MM.1S (cell line): ENCODE measurements around the gene WIPI1.
"Not testable (repeated sequence)": the region's sequence is repeated elsewhere in the genome, so short reads cannot be mapped to it uniquely, and the experiment has no call there.

ENCODE experiments used
- DNase-seq: peaks from one replicate; pipeline ENCODE4 v3.0.0-alpha.2; 2015
- H2AFZ ChIP-seq: fragments of 300-600 bp; sonication (generic); 2 replicates; pipeline ENCODE4 v1.6.0; 2016; ENCODE audit warnings: antibody characterized with exemption, low read length
- H3F3A ChIP-seq: fragments of 300-600 bp; sonication (generic); 2 replicates; pipeline ENCODE4 v1.6.1; 2016; ENCODE audit warnings: mild to moderate bottlenecking, antibody characterized with exemption, low read length, moderate library complexity, mixed read lengths; ENCODE audit not compliant: insufficient read depth
- H3K27ac ChIP-seq: fragments of 300-600 bp; sonication (generic); 2 replicates; pipeline ENCODE4 v1.5.1; 2016; ENCODE audit warnings: mild to moderate bottlenecking, low read length
- H3K27me3 ChIP-seq: fragments of 300-600 bp; sonication (generic); replicated peaks from 2 replicates; pipeline ENCODE4 v1.6.0; 2016; ENCODE audit warnings: low read length; ENCODE audit not compliant: insufficient read depth
- H3K36me3 ChIP-seq: fragments of 300-600 bp; sonication (generic); replicated peaks from 2 replicates; pipeline ENCODE4 v1.6.1; 2016; ENCODE audit warnings: mild to moderate bottlenecking, low read length, mixed read lengths; ENCODE audit not compliant: insufficient read depth
- H3K4me1 ChIP-seq: fragments of 300-600 bp; sonication (generic); 2 replicates; pipeline ENCODE4 v1.6.1; 2016; ENCODE audit warnings: low read length, mixed read lengths
- H3K4me2 ChIP-seq: fragments of 300-600 bp; sonication (generic); 2 replicates; pipeline ENCODE4 v1.6.0; 2016; ENCODE audit warnings: low read depth, low read length
- H3K4me3 ChIP-seq: fragments of 300-600 bp; sonication (generic); 2 replicates; pipeline ENCODE4 v1.5.1; 2016; ENCODE audit warnings: low read length, mixed read lengths
- H3K79me2 ChIP-seq: fragments of 300-600 bp; sonication (generic); 2 replicates; pipeline ENCODE4 v1.6.1; 2016; ENCODE audit warnings: mixed run types, low read length, mixed read lengths
- H3K9ac ChIP-seq: fragments of 300-600 bp; sonication (generic); 2 replicates; pipeline ENCODE4 v1.6.1; 2016; ENCODE audit warnings: low read length, mixed read lengths
- H3K9me2 ChIP-seq: fragments of 300-600 bp; sonication (generic); replicated peaks from 2 replicates; pipeline ENCODE4 v1.6.1; 2016; ENCODE audit warnings: mild to moderate bottlenecking, low read length, mixed read lengths; ENCODE audit not compliant: insufficient read depth
- H3K9me3 ChIP-seq: fragments of 300-600 bp; sonication (generic); replicated peaks from 2 replicates; pipeline ENCODE4 v1.6.1; 2016; ENCODE audit warnings: mild to moderate bottlenecking, low read length, mixed read lengths; ENCODE audit not compliant: insufficient read depth
- H4K20me1 ChIP-seq: fragments of 300-600 bp; sonication (generic); 2 replicates; pipeline ENCODE4 v1.6.1; 2016; ENCODE audit warnings: mild to moderate bottlenecking, low read length, moderate library complexity, mixed read lengths; ENCODE audit not compliant: insufficient read depth
- EZH2 ChIP-seq: fragments of 300-600 bp; sonication (generic); optimal IDR thresholded peaks from 2 replicates; pipeline ENCODE3; 2017; ENCODE audit warnings: low read depth, mild to moderate bottlenecking, antibody characterized with exemption, low read length, mixed read lengths
- EZH2phosphoT487 ChIP-seq: fragments of 300-600 bp; sonication (generic); IDR thresholded peaks from 2 replicates; pipeline ENCODE4 v1.6.1; 2018; ENCODE audit warnings: antibody characterized with exemption, low read length
- TF ChIP-seq, protein P1 (sequence below): fragments of 300-600 bp; sonication (generic); IDR thresholded peaks from 2 replicates; pipeline ENCODE4 v1.5.1; 2016; ENCODE audit warnings: antibody characterized with exemption, low read length, mixed read lengths

WIPI1 gene

DNA sequence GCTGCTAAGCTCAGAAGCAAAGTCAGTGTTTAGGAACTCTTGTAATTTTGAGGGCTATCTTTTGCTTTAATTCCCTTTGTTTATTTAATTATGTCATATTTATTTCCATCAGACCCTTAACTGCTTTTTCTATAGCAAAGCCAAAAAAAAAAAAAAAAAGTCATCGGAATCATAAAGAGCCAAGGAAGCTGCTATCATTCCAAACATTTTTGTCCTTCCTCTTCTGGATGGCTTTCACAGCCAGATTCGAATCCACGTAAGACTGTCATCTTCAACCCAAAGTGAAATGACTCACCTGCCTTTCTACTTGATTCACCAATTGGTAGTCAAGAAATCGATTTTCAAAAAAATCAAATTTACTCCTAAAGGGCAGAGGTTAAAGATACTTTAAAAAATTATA is 38.4 kb downstream of the WIPI1 start:
- H3K4me1 ChIP-seq, result no peaks in the 10 kb centered on the region

DNA sequence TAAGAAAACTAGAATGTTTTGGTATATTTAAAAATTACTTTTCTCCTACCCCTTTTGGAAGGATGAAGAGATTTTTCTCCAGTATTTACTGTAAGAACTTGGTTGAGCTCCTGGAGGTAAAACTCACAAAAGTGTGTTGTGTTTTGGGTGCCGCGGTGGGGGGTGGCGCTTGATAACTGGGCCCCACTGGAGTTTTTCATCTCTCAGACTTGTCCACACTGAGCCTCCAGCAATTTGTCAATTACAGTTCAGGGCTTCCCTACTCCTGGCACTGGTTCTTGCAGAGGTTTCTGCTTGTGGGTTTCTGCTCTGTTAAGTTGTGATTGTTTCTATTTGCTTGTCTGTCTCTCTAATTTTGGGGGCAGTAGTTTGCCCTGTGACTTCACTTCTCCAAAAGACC is 40.0 kb downstream of the WIPI1 start:
- DNase-seq, result no peak
- H3K79me2 ChIP-seq, result no peaks in the 10 kb centered on the region
- no peak overlapping the region for H2AFZ ChIP-seq
- H3K36me3 ChIP-seq, result peaks cover 11% of the 10 kb centered on the region; the same call in 1 of the 2 replicates
- H3K4me1 ChIP-seq, result no peaks in the 10 kb centered on the region
- no peaks in the 10 kb centered on the region for H3K27me3 ChIP-seq
- no peaks in the 10 kb centered on the region for H4K20me1 ChIP-seq
- H3K4me2 ChIP-seq, result no peak overlapping the region
- no peaks in the 10 kb centered on the region for H3F3A ChIP-seq
- H3K9me3 ChIP-seq, result no peaks in the 10 kb centered on the region; the same call in 1 of the 2 replicates
- H3K27ac ChIP-seq, result no peak overlapping the region
- TF ChIP-seq EZH2 (no peak), EZH2phosphoT487 (no peak)
- TF ChIP-seq, protein P1, sequence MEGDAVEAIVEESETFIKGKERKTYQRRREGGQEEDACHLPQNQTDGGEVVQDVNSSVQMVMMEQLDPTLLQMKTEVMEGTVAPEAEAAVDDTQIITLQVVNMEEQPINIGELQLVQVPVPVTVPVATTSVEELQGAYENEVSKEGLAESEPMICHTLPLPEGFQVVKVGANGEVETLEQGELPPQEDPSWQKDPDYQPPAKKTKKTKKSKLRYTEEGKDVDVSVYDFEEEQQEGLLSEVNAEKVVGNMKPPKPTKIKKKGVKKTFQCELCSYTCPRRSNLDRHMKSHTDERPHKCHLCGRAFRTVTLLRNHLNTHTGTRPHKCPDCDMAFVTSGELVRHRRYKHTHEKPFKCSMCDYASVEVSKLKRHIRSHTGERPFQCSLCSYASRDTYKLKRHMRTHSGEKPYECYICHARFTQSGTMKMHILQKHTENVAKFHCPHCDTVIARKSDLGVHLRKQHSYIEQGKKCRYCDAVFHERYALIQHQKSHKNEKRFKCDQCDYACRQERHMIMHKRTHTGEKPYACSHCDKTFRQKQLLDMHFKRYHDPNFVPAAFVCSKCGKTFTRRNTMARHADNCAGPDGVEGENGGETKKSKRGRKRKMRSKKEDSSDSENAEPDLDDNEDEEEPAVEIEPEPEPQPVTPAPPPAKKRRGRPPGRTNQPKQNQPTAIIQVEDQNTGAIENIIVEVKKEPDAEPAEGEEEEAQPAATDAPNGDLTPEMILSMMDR, result no peak
- no peaks in the 10 kb centered on the region for H3K9me2 ChIP-seq
- H3K4me3 ChIP-seq, result no peak overlapping the region
- no peak overlapping the region for H3K9ac ChIP-seq

More for the DNA sequence above, 38.4 kb downstream of the WIPI1 start:
- Histone ChIP-seq H3K4me2 (no peak overlapping the region), H2AFZ (no peak overlapping the region), H3F3A (no peaks in the 10 kb centered on the region), H3K36me3 (peaks cover 11% of the 10 kb centered on the region; the same call in 1 of the 2 replicates), H3K79me2 (no peaks in the 10 kb centered on the region), H3K9me2 (no peaks in the 10 kb centered on the region), H3K27me3 (no peaks in the 10 kb centered on the region), H3K9ac (no peak overlapping the region), H3K27ac (no peak overlapping the region), H3K9me3 (no peaks in the 10 kb centered on the region; the same call in 1 of the 2 replicates), H3K4me3 (no peak overlapping the region), H4K20me1 (no peaks in the 10 kb centered on the region)
- TF ChIP-seq EZH2phosphoT487 (no peak), EZH2 (no peak)
- TF ChIP-seq, protein P1, result no peak
- DNase-seq, result no peak

DNA sequence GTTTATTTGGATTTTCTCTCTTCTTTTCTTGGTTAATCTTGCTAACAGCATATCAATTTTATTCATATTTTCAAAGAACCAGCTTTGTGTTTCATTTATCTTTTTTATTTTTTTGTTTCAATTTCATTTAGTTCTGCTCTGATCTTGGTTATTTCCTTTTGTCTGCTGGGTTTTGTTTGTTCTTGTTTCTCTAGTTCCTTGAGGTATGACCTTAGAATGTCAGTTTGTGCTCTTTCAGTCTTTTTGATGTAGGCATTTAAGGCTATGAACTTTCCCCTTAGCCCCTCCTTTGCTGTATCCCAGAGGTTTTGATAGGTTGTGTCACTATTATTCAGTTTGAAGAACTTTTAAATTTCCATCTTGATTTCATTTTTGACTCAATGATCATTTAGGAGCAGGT is 42.4 kb downstream of the WIPI1 start:
- not testable (repeated sequence) for H3K79me2 ChIP-seq, H3K27ac ChIP-seq, H3K4me3 ChIP-seq, H3K36me3 ChIP-seq, H3K9me3 ChIP-seq, H3K9ac ChIP-seq, H3K27me3 ChIP-seq, H3K9me2 ChIP-seq, H2AFZ ChIP-seq, H3F3A ChIP-seq, H3K4me1 ChIP-seq, H4K20me1 ChIP-seq, H3K4me2 ChIP-seq, DNase-seq

DNA sequence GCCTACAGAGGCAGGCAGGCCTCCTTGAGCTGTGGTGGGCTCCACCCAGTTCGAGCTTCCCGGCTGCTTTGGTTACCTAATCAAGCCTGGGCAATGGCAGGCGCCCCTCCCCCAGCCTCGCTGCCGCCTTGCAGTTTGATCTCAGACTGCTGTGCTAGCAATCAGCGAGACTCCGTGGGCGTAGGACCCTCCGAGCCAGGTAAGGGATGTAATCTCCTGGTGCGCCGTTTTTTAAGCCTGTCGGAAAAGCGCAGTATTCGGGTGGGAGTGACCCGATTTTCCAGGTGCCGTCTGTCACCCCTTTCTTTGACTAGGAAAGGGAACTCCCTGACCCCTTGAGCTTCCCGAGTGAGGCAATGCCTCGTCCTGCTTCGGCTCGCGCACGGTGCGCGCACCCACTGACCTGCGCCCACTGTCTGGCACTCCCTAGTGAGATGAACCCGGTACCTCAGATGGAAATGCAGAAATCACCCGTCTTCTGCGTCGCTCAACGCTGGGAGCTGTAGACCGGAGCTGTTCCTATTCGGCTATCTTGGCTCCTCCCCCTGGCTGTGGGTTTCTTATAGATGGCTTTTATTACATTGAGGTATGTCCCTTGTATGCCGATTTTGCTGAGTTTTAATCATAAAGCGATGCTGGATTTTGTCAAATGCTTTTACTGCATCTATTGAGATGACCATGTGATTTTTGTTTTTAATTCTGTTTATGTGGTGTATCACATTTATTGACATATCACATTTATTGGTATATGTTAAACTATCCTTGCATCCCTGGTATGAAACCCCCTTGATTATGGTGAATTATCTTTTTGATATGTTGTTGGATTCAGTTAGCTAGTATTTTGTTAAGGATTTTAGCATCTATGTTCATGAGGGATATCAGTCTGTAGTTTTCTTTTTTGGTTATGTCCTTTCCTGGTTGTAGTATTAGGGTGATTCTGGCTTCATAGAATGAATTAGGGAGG is 43.4 kb downstream of the WIPI1 start:
- DNase-seq, H2AFZ ChIP-seq, H3K9me2 ChIP-seq, H3K36me3 ChIP-seq, H3K27ac ChIP-seq, H3K4me3 ChIP-seq, H3K9ac ChIP-seq, H4K20me1 ChIP-seq, H3F3A ChIP-seq, H3K4me2 ChIP-seq, H3K27me3 ChIP-seq, H3K4me1 ChIP-seq, H3K79me2 ChIP-seq, H3K9me3 ChIP-seq: not testable (repeated sequence)

DNA sequence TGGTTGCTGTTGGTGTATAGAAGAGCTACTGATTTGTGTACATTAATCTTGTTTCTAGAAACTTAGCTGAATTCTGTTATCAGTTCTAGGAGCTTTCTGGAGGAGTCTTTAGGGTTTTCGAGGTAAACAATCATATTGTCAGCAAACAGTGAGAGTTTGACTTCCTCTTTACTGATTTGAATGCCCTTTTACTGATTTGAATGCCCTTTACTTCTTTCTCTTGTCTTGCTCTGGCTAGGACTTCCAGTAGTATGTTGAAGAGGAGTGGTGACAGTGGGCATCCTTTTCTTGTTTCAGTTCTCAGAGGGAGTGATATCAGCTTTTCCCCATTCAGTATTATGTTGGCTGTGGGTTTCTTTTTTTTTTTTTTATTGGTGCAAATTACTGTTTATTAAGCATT is 49.6 kb downstream of the WIPI1 start:
- H3K79me2 ChIP-seq, H3K9ac ChIP-seq, H2AFZ ChIP-seq, H3K27ac ChIP-seq, H3K9me2 ChIP-seq, H3K27me3 ChIP-seq, H3K9me3 ChIP-seq, DNase-seq, H3K4me3 ChIP-seq, H3K4me1 ChIP-seq, H3F3A ChIP-seq, H3K36me3 ChIP-seq, H3K4me2 ChIP-seq, H4K20me1 ChIP-seq: not testable (repeated sequence)

DNA sequence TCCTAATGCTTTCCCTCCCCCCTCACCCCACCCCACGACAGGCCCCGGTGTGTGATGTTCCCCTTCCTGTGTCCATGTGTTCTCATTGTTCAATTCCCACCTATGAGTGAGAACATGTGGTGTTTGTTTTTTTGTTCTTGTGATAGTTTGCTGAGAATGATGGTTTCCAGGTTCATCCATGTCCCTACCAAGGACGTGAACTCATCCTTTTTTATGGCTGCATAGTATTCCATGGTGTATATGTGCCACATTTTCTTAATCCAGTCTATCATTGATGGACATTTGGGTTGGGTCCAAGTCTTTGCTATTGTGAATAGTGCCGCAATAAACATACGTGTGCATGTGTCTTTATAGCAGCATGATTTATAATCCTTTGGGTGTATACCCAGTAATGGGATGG is 53.5 kb downstream of the WIPI1 start:
- H3K79me2 ChIP-seq, H4K20me1 ChIP-seq, H3K9me2 ChIP-seq, H3K27ac ChIP-seq, H3K36me3 ChIP-seq, H2AFZ ChIP-seq, H3K4me3 ChIP-seq, H3K4me2 ChIP-seq, H3K9ac ChIP-seq, H3K27me3 ChIP-seq, H3K9me3 ChIP-seq, DNase-seq: not testable (repeated sequence)
- H3K4me1 ChIP-seq, result peaks cover 18% of the 10 kb centered on the region
- peaks cover 11% of the 10 kb centered on the region for H3F3A ChIP-seq
